Endothelial cell of umbilical vein (primary cell): Measurements from ENCODE around the gene FOXL1. TPM values are rescaled to one million over a fixed set of nuclear protein-coding genes. Genes with fewer than 3 reads are reported as not detected.

Source experiments
- BruUV-seq: library from RNA; stranded (reverse); fragments of 400-500 nt; replicated peaks from 2 replicates; lab custom pipeline; 2021; lab: Mats Ljungman, UMichigan
- CTCF ChIA-PET: fragments of 300-600, 350-600 bp; sonication (Branson Sonifier 250); formaldehyde crosslinking; loops from one replicate; lab custom pipeline; 2021; ENCODE audit warnings: antibody characterized with exemption, inconsistent platforms; lab: Charles Lee
- POLR2A ChIA-PET: fragments of 300-600, 350-600 bp; sonication (Branson Sonifier 250); formaldehyde crosslinking; loops from one replicate; lab custom pipeline; 2021; ENCODE audit warnings: antibody characterized with exemption, inconsistent platforms; lab: Charles Lee
- DNase-seq: peaks from one replicate; pipeline ENCODE4 v3.0.0-alpha.2; 2011; ENCODE audit warnings: low read depth, low spot score
- FAIRE-seq: peaks from 2 replicates; lab custom pipeline; 2011; peaks lifted over from hg19 to GRCh38; lab: Jason Lieb, UNC
- H2AFZ ChIP-seq: 2 replicates; pipeline ENCODE4 v1.6.0; 2012; ENCODE audit warnings: low read depth, low read length, control low read depth, inconsistent platforms
- H3K27ac ChIP-seq: 2 replicates; pipeline ENCODE4 v1.5.1; 2011; ENCODE audit warnings: low read depth, mild to moderate bottlenecking, control low read depth, low read length, moderate library complexity; ENCODE audit not compliant: insufficient read depth
- H3K27me3 ChIP-seq, 2 experiments: 2 replicates each; pipeline versions ENCODE4 v1.6.0 to v1.6.1; 2011; ENCODE audit warnings: low read length in 2 of 2, mixed read lengths in 1 of 2; ENCODE audit not compliant: control insufficient read depth in 2 of 2, insufficient read depth in 2 of 2
- H3K36me3 ChIP-seq, 2 experiments: 2 replicates in 1 of 2; 3 replicates in 1 of 2; pipeline ENCODE4 v1.5.1; 2011; ENCODE audit warnings: low read length in 2 of 2, mild to moderate bottlenecking in 1 of 2, moderate library complexity in 1 of 2; ENCODE audit not compliant: control insufficient read depth in 2 of 2, insufficient read depth in 2 of 2; ENCODE audit errors: extremely low read depth in 1 of 2
- H3K4me1 ChIP-seq: 3 replicates; pipeline ENCODE4 v1.5.1; 2011; ENCODE audit warnings: mild to moderate bottlenecking, low read length; ENCODE audit not compliant: control insufficient read depth, insufficient read depth; ENCODE audit errors: extremely low read depth
- H3K4me2 ChIP-seq: 2 replicates; pipeline ENCODE4 v1.6.1; 2011; ENCODE audit warnings: low read length, control low read depth, mixed read lengths; ENCODE audit not compliant: insufficient read depth
- H3K4me3 ChIP-seq, 3 experiments: fragments of 200-600 bp in 1 of 3; sonication (generic), shearing (Covaris generic) in 1 of 3; replicated peaks in 1 of 3; 2 replicates each; pipeline ENCODE4 v1.5.1; 2011 to 2016; ENCODE audit warnings: control low read depth in 3 of 3, low read length in 3 of 3, mild to moderate bottlenecking in 2 of 3, inconsistent platforms in 1 of 3, low read depth in 1 of 3, moderate library complexity in 1 of 3; ENCODE audit not compliant: insufficient read depth in 1 of 3
- H3K79me2 ChIP-seq: 2 replicates; pipeline ENCODE4 v1.6.0; 2012; ENCODE audit warnings: low read length, inconsistent platforms; ENCODE audit not compliant: control insufficient read depth, insufficient read depth
- H3K9ac ChIP-seq: replicated peaks from 2 replicates; pipeline ENCODE3; 2011; ENCODE audit warnings: low read length, control low read depth; ENCODE audit not compliant: insufficient read depth; ENCODE audit errors: extremely low read depth
- H3K9me1 ChIP-seq: replicated peaks from 3 replicates; pipeline ENCODE4 v1.6.0; 2011; ENCODE audit warnings: mild to moderate bottlenecking, low read length; ENCODE audit not compliant: control insufficient read depth, insufficient read depth; ENCODE audit errors: extremely low read depth
- H3K9me3 ChIP-seq: replicated peaks from 2 replicates; pipeline ENCODE4 v1.5.1; 2012; ENCODE audit warnings: low read length, inconsistent platforms; ENCODE audit not compliant: control insufficient read depth, insufficient read depth
- H4K20me1 ChIP-seq: replicated peaks from 2 replicates; pipeline ENCODE3; 2011; ENCODE audit warnings: mild to moderate bottlenecking, low read length; ENCODE audit not compliant: control insufficient read depth, insufficient read depth; ENCODE audit errors: extremely low read depth
- EZH2 ChIP-seq: IDR thresholded peaks from 2 replicates; pipeline ENCODE4 v1.6.1; 2012; ENCODE audit warnings: borderline replicate concordance, low read depth, mild to moderate bottlenecking, moderate library complexity, low read length, inconsistent platforms; ENCODE audit not compliant: severe bottlenecking
- FOS ChIP-seq: IDR thresholded peaks from 2 replicates; pipeline ENCODE4 v1.6.1; 2011; ENCODE audit warnings: mild to moderate bottlenecking, low read length, moderate library complexity, borderline replicate concordance; ENCODE audit not compliant: insufficient read depth
- GATA2 ChIP-seq: IDR thresholded peaks from 2 replicates; pipeline ENCODE4 v1.7.0; 2011; ENCODE audit warnings: low read depth, mild to moderate bottlenecking, moderate library complexity, mixed read lengths, low read length; ENCODE audit not compliant: insufficient read length, insufficient read depth
- JUN ChIP-seq: IDR thresholded peaks from 2 replicates; pipeline ENCODE4 v1.6.1; 2011; ENCODE audit warnings: borderline replicate concordance, low read depth; ENCODE audit not compliant: insufficient read length, insufficient read depth
- MYC ChIP-seq: IDR thresholded peaks from one replicate; pipeline ENCODE4 v1.6.1; 2011; ENCODE audit warnings: mild to moderate bottlenecking, low read depth, low read length
- POLR2A ChIP-seq: IDR thresholded peaks from 2 replicates; pipeline ENCODE4 v1.6.1; 2012; ENCODE audit warnings: low read depth, mild to moderate bottlenecking, control low read depth, low read length
- POLR2AphosphoS5 ChIP-seq: IDR thresholded peaks from 2 replicates; pipeline ENCODE4 v1.6.1; 2012; ENCODE audit warnings: low read depth, mild to moderate bottlenecking, control low read depth, low read length, moderate library complexity; ENCODE audit not compliant: insufficient read depth
- dilution Hi-C: fragments of 300-500 bp; cut with MboI; formaldehyde crosslinking; loops from one replicate; pipeline ENCODE4 v1.15.0; 2019; ENCODE audit warnings: low sequenced_read_pairs; ENCODE audit not compliant: extremely low pct_ligation_motif_present
- intact Hi-C: fragments of 100-400 bp; cut with micrococcal nuclease; formaldehyde crosslinking; loops from one replicate; pipeline ENCODE4 v1.10.0; 2022
- polyA plus RNA-seq, 4 experiments: library from polyadenylated mRNA; depleted of rRNA in 3 of 4; stranded (reverse) in 3 of 4; unstranded in 1 of 4; fragments of >200 nt; gene quantifications; 2 replicates each; pipeline versions ENCODE4 v1.2.1 to v1.2.3, GENCODE V29; 2011 to 2012; ENCODE audit warnings: missing spikeins in 1 of 4
- total RNA-seq: library from RNA; stranded (reverse); gene quantifications from 2 replicates; pipeline ENCODE4 v1.2.3, GENCODE V29; 2021
- TF ChIP-seq, protein P1 (sequence below): IDR thresholded peaks from 2 replicates; pipeline ENCODE4 v1.6.1; 2011; ENCODE audit not compliant: insufficient read depth, insufficient read length
- TF ChIP-seq, protein P2 (sequence below), 2 donors: IDR thresholded peaks; 1 replicate in 1 of 2; 2 replicates in 1 of 2; pipeline ENCODE4 v1.5.1; 2011; ENCODE audit warnings: low read length in 2 of 2, mild to moderate bottlenecking in 2 of 2, moderate library complexity in 2 of 2, control low read depth in 1 of 2, inconsistent platforms in 1 of 2, low read depth in 1 of 2; ENCODE audit not compliant: insufficient read depth in 1 of 2; ENCODE audit errors: extremely low read depth in 1 of 2

FOXL1 gene
- total and polyA plus RNA-seq, 2 donors (not counting 3 experiments of a cell fraction or from before 2014, with no cell fraction given) = 2.8 to 3.8 TPM

DNA sequence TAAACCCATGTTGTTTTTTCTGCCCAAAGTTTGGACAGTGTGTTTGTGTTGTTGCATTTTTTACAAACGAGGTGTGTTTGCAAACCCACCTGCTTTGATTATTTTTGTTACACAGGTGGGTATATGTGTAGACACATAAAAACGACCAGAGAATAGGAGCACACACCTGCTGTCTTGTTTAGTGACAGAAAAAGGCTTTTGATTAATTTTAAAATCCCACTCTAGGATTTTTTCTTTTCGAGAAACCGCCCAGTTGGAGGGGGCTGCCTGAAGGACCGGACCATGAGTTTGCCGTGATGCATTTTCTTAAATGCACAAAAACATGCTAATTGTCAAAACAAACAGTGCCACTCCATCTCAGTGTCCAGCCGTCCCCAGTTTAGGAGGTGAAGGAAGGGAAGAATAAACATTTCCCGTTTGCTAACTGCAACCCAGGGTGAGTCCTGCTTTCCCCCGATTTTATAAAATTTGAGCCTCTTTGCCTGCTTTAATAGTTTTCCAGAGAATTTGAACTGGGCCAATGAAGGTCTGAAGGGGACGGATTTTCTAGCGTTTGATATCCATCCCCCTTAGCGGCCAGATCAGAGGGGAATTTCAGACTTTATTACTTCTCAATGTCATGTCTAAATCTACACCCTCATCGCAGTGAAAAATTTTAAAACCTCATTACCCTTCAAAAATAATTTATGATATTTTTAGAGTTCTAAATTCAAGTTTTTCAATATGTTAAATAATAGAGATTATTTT lies 8.5 kb upstream of the FOXL1 start:
- TF ChIP-seq GATA2 (no peak), MYC (no peak), POLR2A (peak; percentile 28), JUN (no peak), EZH2 (no peak), FOS (no peak), POLR2AphosphoS5 (no peak)
- TF ChIP-seq, protein P1, sequence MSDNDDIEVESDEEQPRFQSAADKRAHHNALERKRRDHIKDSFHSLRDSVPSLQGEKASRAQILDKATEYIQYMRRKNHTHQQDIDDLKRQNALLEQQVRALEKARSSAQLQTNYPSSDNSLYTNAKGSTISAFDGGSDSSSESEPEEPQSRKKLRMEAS = no peak
- TF ChIP-seq, protein P2, sequence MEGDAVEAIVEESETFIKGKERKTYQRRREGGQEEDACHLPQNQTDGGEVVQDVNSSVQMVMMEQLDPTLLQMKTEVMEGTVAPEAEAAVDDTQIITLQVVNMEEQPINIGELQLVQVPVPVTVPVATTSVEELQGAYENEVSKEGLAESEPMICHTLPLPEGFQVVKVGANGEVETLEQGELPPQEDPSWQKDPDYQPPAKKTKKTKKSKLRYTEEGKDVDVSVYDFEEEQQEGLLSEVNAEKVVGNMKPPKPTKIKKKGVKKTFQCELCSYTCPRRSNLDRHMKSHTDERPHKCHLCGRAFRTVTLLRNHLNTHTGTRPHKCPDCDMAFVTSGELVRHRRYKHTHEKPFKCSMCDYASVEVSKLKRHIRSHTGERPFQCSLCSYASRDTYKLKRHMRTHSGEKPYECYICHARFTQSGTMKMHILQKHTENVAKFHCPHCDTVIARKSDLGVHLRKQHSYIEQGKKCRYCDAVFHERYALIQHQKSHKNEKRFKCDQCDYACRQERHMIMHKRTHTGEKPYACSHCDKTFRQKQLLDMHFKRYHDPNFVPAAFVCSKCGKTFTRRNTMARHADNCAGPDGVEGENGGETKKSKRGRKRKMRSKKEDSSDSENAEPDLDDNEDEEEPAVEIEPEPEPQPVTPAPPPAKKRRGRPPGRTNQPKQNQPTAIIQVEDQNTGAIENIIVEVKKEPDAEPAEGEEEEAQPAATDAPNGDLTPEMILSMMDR (IDR thresholded peaks at IDR 0.05; ENCODE audit: extremely low read depth in 1 of 2, insufficient read depth in 1 of 2, low read depth in 1 of 2, low read length in 2 of 2) = no peak
- no peak overlapping the region for H2AFZ ChIP-seq
- no peaks in the 10 kb centered on the region for H4K20me1 ChIP-seq
- H3K27me3 ChIP-seq = no peaks in the 10 kb centered on the region
- peaks cover 32% of the 10 kb centered on the region for H3K4me1 ChIP-seq
- no peaks in the 10 kb centered on the region for H3K9me1 ChIP-seq
- H3K79me2 ChIP-seq = peaks cover 95% of the 10 kb centered on the region
- H3K36me3 ChIP-seq = peaks cover 5 to 10% of the 10 kb centered on the region in 2 experiments
- ChIA-PET CTCF (interaction anchor here (1.1 to 10.4 kb wide), 11 partner anchors 92 to 709 kb away, joined by 3 to 283 read pairs (median 6); no protein-coding TSS in a partner anchor), POLR2A (no interaction called here)
- BruUV-seq = no TSS peak
- H3K9me3 ChIP-seq = no peaks in the 10 kb centered on the region
- peak overlapping the region; percentile 76 for H3K4me2 ChIP-seq
- peak; percentile 29 for DNase-seq
- FAIRE-seq = peak; percentile 53
- peak overlapping the region; percentile 86 for H3K9ac ChIP-seq
- intact Hi-C loops = loop anchor here (2.0 kb wide), 1 partner anchor 95 kb away; no protein-coding TSS in a partner anchor
- dilution Hi-C loops = no loop called here
- peak overlapping the region; percentile 78 for H3K27ac ChIP-seq
- peak overlapping the region; percentile 88 to 99 (median 94) for H3K4me3 ChIP-seq
